Hematopoietic multipotent progenitor cell treated with erythropoietin and hydrocortisone succinate and interleukin-3 and kit ligand, for 8 days (in vitro differentiated cells): ENCODE data around the gene CA6.
"Not testable (repeated sequence)": the region's sequence is repeated elsewhere in the genome, so short reads cannot be mapped to it uniquely, and the experiment has no call there.

ENCODE experiments used
- DNase-seq: peaks from one replicate; pipeline ENCODE4 v3.0.0-alpha.2; 2015

Gene CA6

GRCh38 chr1:8945568-8945967, at the start of gene CA6:
Gene CA6, plus strand, starts transcription at chr1:8945868. Its CDS starts 19 bp downstream, at chr1:8945887.
- DNase-seq: no peak

DNA sequence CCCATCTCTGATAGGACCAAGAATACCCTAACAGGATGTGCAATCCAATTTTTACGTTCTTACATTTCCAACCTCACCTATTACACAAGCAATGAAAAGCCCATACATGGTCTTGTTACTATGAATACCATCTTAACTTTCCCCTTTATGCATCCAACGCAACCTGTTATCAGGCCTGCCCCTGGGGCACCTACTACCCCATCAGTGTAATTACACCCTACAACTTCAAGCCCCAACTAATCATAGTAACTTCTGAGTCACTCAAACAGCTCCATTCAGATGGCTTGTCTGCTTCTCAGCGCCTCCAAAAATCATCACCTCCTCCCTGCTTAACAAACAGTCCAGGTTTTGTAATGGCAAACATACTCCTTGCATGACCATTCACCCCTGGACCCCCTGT, 48.9 kb upstream of the CA6 start:
- DNase-seq: not testable (repeated sequence)

GRCh38 chr1:8897505-8897904, 48.2 kb upstream of the CA6 start:
- DNase-seq: not testable (repeated sequence)

DNA sequence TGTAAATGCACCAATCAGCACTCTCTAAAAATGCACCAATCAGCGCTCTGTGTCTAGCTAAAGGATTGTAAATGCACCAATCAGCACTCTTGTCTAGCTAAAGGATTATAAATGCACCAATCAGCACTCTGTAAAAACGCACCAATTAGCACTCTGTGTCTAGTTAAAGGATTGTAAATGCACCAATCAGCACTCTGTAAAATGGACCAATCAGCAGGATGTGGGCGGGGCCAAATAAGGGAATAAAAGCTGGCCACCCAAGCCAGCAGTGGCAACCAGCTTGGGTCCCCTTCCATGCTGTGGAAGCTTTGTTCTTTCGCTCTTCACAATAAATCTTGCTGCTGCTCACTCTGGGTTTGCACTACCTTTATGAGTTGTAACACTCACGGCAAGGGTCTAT, 47.2 kb upstream of the CA6 start:
- not testable (repeated sequence) for DNase-seq

DNA sequence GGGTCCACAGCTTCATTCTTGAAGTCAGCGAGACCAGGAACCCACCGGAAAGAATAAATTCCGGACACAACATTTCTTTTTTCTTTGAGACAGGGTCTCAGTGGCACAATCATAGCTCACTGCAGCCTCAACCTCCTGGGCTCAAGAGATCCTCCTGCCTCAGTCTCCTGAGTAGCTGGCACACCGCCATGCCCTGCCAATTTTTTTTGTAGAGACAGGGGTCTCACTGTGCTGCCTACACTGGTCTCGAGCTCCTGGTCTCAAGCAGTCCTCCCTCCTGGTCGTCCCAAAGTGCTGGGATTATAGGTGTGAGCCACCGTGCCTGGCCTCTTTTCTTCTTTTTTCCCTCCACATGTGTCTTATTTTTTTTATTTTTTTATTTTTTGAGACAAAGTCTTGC, 46.6 kb upstream of the CA6 start:
- DNase-seq: no peak

DNA sequence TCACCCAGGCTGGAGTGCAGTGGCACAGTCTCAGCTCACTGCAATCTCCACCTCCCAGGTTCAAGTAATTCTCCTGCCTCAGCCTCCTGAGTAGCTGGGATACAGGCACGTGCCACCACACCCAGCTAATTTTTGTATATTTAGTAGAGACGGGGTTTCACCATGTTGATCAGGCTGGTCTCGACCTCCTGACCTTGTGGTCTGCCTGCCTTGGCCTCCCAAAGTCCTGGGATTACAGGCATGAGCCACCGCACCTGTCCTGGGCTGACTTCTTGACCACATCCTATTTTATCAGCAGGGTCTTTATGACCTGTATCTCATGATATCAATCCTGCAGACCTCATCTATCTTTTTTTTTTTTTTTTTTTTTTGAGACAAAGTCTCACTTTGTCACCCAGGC, 45.0 kb upstream of the CA6 start:
- not testable (repeated sequence) for DNase-seq

DNA sequence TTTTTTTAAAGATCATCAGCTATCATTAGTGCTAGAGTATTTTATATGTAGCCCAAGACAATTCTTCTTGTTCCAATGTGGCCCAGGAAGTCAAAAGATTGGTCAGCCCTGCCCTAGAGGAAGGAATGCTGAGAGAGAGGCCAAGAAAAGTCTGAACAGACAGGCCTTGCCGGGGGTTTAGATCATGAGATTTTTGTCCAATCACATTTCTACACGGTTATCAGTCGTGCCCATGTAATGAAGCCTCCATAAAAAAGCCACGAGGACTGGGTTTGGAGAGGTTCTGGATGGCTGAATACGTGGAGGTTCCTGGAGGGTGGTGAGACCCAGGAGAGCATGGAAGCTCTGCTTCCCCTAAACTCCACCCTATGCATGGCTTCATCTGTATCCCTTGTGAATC, 42.9 kb upstream of the CA6 start:
- no peak for DNase-seq

GRCh38 chr1:8903410-8903809, 42.3 kb upstream of the CA6 start:
- no peak for DNase-seq

DNA sequence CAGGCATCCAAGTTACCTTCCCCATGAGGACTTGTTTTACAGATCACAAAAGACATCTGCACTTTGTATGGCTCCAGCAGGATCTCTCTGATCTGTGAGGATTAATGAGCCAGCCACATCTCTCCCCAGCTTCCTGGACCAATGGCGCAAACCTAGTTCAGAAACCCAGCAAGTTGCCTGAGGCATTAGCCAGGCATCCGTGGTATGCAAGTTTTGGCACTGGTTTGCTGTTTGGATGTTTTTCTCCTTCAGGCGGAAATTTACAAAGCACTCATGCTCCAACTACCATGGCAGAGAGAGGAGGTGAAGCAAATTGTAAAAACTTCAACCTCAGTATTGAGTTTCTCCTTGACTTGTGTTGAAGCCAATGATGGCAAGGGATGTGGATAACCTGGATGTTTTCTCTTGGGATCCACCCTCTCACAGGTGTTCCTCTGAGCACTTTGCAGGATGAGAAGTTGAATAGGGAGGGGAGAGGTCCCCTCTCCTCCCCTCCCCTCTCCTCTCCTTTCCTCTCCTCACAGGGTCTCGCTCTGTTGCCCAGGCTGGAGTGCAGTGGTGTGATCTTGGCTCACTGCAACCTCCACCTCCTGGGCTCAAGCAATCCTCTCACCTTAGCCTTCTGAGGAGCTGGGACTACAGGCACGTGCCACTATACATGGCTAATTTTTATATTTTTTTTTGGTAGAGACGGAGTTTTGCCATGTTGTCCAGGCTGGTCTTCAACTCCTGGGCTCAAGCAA, 41.6 kb upstream of the CA6 start:
- no peak for DNase-seq

DNA sequence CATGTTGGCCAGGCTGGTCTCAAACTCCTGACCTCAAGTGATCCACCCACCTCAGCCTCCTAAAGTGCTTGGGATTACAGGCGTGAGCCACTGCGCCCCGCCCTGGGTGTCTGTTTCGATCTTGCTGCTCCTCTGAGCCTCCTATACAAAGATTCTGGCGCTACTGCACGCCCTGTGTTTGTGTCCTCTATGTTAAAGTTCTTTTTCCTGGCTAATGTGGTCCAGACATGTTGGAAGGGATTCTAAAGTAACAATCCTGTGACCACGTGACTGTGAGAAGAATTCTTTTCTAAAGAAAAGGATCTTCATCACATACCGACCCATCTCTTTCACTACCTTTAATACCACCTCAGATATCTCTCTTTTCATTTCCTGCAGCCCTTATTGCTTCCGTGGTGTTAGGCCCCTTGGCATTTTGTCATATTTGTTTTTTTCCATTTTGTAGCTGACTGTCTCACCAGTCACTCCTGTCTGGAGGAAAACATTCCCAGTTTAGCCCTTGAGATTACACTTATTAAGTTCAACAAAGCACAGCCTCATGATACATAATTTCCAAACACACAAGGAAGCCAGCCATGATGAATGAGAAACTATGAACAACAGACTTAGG, 40.0 kb upstream of the CA6 start:
- no peak for DNase-seq

DNA sequence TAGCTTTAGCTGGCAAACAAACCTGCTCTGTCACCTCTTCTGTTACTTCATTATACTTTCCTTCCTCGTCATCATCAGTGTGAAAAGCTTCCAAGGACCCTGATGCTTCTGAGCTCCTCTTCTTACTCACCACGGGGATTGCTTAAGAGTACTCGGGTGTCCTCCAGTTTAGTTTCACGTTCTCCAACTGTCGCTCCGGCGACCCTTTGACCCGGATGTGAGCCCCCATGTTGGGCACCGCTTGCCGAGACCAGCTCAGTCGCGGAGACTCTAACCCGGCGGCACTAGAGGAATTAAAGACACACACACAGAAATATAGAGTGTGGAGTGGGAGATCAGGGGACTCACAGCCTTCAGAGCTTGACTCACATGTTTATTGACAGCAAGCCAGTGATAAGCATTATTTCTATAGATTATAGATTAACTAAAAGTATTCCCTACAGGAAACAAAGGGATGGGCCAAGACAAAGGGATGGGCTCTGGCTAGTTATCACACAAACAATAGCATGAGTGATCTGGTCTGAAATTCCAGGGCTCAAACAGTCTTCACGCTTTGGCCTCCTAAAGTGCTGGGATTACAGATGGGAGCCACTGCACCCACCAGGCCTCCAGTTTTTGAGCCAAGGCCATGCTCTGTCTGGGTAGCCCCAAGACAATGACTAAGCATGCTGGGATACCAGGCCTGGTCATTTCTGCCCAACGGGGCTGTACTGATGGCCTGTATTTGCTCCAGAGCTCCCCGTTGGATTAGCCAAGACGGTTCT, 37.1 kb upstream of the CA6 start:
- no peak for DNase-seq

DNA sequence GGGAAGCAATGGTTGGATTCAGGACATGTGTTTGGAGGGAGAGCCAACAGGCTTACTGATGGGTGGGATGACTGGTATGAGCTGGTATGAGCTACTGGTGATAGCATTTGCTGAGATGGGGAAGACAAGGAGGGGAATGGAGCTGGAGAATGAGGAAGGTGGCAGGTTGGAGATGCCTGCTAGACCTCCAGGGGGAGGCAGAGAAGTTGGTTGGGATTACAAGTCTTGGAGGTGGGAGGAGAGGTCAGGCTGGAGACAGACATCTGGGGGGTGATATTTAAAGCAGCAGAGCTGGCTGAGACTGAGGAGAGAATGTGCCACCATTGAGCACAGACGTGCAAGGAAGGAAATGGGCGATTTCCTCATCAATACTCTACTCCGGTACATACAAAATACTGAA, 35.3 kb upstream of the CA6 start:
- no peak for DNase-seq

DNA sequence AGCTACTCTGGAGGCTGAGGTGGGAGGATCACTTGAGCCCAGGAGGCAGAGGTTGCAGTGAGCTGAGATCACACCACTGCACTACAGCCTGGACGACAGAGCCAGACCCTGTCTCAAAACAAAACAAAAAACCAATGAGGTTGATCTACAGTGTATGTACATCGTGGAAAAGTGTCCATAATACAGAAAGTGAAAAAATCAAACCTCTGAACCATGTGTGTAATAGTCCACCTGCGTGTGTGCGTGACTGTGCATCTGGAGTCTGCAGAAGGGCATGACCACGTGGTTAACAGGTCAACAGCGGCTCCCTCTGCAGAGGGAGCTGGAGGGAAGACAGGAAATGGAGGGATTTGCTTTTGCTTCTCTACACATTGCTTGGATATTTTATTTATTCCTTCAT, 34.8 kb upstream of the CA6 start:
- no peak for DNase-seq

GRCh38 chr1:8911416-8912309, 34.0 kb upstream of the CA6 start:
- DNase-seq: no peak

DNA sequence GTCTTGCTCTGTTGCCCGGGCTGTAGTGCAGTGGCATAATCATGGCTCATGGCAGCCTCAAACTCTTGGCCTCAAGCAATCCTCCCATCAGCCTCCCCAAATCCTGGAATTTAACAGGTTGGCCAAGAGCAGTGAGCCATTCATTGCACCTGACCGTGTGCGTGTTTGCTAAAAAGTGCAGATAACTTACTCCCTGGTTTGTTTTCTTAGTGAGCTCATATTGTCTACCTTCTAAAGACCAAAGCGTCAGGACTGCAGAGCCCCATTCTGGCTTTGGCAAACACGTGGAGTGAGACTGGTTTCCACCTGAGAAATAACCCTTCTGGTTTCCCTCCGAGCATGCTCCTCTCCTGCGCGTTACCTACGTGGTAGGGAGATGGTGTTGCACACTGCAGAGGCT, 32.2 kb upstream of the CA6 start:
- no peak for DNase-seq

GRCh38 chr1:8914466-8914865, 31.2 kb upstream of the CA6 start:
- no peak for DNase-seq

- no peak for DNase-seq
Observed at GRCh38 chr1:8915446-8915845, 30.2 kb upstream of the CA6 start.

DNA sequence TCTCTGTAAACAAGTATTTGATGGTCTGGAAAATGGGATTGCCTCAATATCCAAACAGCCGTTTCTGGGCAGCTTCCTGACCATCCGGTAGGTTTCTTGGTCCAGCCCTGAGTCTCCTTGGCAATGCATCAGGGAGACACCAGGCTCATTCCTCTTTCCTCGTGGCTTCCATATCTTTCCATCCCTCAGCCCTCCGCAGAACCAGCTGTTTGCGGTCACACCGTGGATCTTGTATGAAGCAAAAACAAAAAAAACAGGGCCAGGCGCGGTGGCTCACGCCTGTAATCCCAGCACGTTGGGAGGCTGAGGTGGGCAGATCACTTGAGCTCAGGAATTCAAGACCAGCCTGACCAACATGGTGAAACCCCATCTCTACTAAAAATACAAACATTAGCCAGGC, 28.1 kb upstream of the CA6 start:
- not testable (repeated sequence) for DNase-seq

DNA sequence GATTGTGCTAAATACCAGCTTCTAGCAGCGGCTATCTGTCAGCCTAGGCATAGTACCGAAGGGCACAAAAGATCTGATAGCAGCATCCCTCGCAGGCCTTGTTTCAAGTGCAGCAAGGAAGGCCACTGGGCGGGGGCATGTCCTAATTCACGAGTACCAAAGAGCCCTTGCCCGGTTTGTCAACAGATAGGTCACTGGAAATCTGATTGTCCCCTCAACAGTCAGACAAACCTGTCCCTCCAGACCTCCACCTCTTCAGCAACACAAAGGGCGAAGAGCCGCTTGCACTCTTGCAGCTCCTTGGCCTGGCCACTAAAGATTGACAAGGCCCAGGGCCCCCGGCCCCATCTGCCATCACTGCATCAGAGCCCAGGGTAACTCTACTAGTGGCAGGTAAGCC, 22.7 kb upstream of the CA6 start:
- DNase-seq: no peak

DNA sequence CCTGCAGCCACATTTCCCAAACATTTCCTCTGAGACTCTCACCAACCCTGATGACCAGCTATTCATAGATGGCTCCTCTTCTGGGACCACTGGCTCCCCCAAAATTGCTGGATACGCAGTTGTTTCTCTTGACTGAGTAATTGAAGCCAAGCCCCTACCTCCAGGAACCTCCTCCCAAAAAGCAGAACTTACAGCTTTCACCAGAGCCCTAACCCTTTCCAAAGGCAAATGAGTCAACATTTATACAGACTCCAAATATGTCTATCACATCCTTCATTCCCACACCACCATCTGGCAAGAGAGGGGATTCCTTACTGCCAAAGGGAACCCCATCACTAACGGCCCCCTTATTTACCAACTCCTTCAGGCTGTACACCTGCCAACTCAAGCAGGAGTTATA, 20.3 kb upstream of the CA6 start:
- no peak for DNase-seq

GRCh38 chr1:8925960-8926359, 19.7 kb upstream of the CA6 start:
- DNase-seq: no peak

DNA sequence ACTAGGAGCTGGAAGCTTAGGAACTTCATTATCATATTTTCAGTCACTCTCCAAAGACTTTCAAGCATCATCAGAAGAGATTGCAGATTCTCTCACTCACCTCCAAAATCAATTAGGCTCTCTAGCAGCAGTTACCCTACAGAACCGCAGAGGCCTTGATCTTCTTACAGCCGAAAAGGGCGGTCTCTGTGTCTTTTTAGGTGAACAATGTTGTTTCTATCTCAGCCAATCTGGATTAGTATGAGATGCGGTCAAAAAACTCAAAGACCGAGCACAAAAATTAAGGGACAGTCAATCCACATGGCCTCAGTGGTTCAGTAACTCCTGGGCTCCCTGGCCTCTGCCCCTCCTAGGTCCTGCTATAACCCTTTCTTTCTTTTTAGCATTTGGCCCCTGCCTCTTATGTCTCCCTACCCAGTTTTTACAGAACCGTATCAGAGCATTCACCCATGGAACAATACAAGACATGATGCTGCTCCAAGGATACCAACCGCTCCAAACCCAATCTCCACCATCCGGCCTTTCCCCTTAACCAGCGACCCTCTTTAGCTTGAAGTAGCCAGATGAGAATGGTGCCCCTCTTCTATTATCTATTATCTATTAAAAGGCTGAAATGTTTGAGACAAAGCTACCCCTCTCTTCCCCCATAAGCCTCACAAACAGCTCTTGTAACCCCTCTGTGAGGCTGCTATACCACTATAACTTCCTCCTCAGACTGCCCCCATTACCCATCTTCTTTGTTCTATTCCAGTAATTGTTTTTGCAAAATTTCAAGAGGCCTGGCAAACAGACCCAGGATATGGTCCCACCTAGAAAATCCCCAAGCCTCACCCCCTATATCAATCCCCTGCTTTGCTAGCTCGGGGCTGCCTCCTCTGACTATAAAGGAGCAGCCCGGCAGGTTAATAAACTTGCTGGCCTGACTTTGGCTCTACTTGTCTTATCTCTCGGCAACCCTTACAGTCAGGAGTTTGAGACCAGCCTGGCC, 18.7 kb upstream of the CA6 start:
- DNase-seq: no peak
